GM19193 (cell line): ENCODE data around the gene NOS1AP.

Source experiments
- POLR2A ChIP-seq: IDR thresholded peaks from 4 replicates; pipeline ENCODE4 v1.6.1; 2011; ENCODE audit not compliant: insufficient read depth, insufficient read length; ENCODE audit errors: extremely low read depth

Gene NOS1AP

GRCh38 chr1:162283657-162284056 lies 214.2 kb downstream of the NOS1AP start:
- no peak for TF ChIP-seq POLR2A

DNA sequence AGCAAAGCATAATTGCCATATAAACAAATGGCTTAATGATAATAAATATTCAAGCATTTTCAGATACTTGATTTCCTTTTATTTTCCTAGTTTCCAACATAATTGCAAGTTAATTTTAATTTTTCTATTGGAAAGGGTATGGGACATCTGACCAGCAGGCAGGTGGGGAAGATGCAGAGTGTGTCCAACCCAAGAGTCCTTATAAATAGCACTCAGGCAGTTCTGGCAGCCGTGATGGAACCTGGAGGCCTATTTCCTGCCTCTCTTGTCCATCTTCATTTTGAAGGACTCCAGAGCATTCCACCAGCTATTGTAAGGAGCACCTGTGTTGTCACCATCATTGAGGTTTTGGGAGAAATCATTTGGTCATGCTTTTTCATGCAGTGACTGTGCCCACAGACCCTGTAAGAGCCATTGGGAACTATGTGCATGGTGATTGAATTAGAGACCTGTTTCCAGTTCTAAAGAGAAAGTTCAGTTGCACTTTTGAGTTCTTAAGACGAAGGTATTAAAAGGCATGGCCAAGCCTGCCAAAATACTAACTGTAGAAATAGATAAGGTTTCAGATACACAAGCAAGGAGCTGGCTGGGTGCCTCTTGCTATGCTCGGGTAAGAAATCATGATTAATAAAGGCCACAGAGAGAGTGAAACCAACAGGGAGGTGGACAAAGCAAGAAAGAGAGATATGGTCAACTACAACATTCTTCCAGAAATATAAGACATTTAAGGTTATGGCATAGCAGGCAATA lies 214.9 kb downstream of the NOS1AP start:
- no peak for TF ChIP-seq POLR2A

DNA sequence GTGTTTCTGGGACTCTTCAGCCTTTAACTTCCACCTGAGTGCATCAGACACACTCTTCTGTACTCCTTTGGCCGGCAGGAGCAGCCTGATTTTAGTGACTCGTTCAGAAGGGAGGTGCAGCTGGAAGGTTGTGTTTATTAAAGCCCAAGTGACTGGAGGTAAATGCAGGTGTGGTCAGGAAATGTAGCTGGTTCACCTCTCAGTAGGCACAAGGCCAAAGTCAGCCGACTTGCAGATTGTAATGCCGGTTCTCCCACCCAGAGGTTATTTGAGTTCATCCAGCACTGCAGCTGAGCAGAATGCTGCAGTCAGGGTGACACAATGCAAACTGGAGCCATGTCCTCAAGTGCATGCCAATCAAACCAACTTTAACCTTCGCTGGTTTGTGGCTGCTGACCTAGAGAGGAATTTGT lies 215.7 kb downstream of the NOS1AP start:
- TF ChIP-seq POLR2A, result no peak

GRCh38 chr1:162291000-162291399 lies 221.5 kb downstream of the NOS1AP start:
- TF ChIP-seq POLR2A, result no peak

- TF ChIP-seq POLR2A, result no peak
These were observed 222.9 kb downstream of the NOS1AP start for GRCh38 chr1:162292422-162292849.

- TF ChIP-seq POLR2A, result no peak
These were observed 223.7 kb downstream of the NOS1AP start for GRCh38 chr1:162293073-162293692.

DNA sequence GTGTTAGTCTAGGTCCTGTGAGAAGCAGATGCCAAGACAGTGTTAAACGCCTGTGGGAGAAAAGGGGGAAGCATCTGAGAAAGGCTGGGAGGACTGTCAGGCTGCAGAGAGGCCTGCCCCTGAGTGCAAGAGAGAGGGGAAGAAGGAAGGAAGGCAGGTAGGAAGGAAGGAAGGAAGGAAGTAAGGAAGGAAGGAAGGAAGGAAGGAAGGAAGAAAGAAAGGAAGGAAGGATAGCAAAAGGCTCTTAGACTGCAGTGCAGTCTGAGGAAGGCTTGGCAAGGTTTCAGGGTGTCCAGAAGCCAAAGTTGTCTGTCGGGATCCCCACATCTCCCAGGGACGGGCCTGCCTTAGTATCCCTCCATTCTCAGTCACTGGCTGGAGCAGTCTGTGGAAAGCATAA lies 224.5 kb downstream of the NOS1AP start:
- no peak for TF ChIP-seq POLR2A

DNA sequence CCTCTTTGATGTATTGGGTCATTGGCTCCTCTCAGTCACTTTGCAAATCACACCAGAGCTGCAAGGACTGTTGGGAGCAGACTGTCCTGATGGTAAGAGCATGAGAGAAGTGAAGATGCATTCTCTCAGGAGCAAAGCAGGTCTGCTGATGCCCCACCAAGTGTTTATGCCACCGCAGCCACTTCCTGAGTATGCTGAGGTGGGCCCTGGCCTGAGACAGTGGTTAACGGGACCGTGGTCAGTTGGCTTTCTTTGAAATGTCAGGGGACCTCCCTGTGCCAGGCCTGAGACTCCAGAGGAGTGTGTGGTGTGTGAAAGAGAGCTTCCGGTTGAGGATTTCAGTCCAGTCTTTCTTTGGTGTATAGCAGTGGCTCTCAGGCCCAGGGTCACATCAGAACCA lies 227.7 kb downstream of the NOS1AP start:
- TF ChIP-seq POLR2A, result no peak

DNA sequence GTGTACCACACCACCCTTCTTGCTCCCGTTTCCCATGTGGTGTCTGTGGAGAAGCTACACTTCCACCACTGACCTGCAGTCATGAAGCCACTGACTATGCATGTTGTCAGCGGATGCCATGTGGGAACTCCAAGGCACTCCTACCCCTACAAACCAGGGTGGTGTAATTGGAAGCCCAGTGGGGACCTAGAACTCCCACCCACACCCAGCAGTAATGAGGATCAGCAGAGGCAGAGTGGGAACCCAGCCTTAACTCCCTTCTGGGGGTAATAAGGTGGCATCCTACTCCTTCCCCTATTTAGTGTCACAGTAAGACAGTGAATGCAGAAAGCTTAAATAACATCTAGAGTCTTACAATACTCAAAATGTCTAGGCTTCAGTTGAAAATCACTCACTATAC lies 228.8 kb downstream of the NOS1AP start:
- no peak for TF ChIP-seq POLR2A

DNA sequence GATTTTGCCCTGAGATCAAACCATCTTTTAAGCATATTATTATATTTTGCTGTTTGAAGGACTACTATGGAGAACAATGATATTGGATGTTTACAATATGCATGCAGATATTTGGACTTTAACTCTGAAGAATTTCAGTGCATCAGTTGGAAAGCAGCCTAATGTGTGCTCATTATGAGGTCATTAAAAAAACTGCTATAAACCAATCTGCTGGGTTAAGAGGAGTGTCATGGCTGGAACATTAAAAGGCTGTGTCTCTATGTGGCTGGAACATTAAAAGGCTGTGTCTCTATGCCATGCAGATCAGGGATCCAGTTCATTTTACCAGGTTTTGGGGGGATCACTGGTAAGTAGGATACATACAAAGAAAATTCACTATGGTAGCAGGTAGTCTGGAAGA lies 229.5 kb downstream of the NOS1AP start:
- no peak for TF ChIP-seq POLR2A

GRCh38 chr1:162300057-162300917 lies 230.8 kb downstream of the NOS1AP start:
- no peak for TF ChIP-seq POLR2A

DNA sequence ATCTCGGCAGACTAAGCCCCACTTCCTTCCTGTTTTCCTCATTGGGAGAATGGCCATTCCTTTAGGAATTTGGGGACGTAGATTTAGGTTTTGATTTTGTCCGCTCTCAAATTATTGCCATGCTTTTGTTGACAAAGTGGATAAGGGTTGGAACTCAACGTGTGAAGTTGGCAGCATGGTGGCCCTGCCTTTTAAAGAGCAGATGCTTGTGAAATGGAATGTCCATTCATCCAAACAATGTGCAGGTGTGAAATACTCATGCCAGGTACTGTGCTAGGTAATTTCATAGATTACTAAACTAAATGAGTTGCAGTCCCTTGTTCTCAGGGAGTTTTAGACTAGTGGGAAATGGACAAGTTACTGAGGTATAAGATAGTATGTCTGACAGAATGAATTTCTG lies 232.2 kb downstream of the NOS1AP start:
- no peak for TF ChIP-seq POLR2A

DNA sequence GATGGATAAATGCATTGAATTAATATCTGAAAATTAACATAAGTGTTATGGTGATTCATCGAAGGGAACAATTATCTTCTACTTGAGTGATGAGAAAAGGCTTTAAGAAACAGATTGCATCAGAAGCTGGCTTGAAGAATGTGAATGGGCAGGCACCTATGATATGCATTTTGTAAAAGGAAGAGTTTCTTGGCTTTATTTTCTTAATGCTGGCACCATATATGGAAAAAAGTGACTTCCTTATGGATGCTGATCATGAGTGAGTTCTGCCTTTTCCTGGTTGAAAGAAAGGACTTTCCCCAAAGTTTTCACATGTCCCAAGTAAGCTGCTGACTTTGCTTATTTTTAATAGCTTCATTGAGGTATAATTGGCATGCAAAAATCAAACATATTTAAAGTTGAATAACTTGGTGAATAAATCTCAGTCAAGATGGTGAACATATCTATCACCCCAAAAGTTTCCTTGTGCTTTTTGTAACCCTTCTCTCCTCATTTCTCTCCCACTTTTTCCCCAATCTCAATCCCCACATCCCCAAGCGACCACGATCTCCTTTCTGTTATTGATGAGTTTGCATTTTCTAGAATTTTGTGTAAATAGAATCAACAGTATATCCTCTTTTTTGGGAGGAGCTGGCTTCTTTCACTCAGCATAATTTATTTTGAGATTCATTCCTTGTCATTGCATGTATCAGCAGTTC lies 233.0 kb downstream of the NOS1AP start:
- no peak for TF ChIP-seq POLR2A

GRCh38 chr1:162303004-162303344 lies 233.5 kb downstream of the NOS1AP start:
- no peak for TF ChIP-seq POLR2A

GRCh38 chr1:162304736-162305135 lies 235.2 kb downstream of the NOS1AP start:
- no peak for TF ChIP-seq POLR2A
